Ishikawa (cell line): ENCODE results near the gene ADAMTS13.

Experiments used
- CEBPB ChIP-seq: IDR thresholded peaks from 2 replicates; pipeline ENCODE4 v1.6.1; 2012
- CREB1 ChIP-seq: IDR thresholded peaks from 2 replicates; pipeline ENCODE4 v1.6.1; 2012; ENCODE audit warnings: low read depth
- EGR1 ChIP-seq: IDR thresholded peaks from 2 replicates; pipeline ENCODE4 v1.6.1; 2012
- EP300 ChIP-seq: IDR thresholded peaks from 2 replicates; pipeline ENCODE4 v1.6.1; 2012; ENCODE audit warnings: borderline replicate concordance
- FOXM1 ChIP-seq: IDR thresholded peaks from 2 replicates; pipeline ENCODE4 v1.6.1; 2012; ENCODE audit warnings: low read depth, borderline replicate concordance
- MAX ChIP-seq: IDR thresholded peaks from 2 replicates; pipeline ENCODE4 v1.6.1; 2012
- NFIC ChIP-seq: IDR thresholded peaks from 2 replicates; pipeline ENCODE4 v1.6.1; 2012
- RAD21 ChIP-seq: IDR thresholded peaks from 2 replicates; pipeline ENCODE4 v1.6.1; 2012; ENCODE audit warnings: low read depth
- REST ChIP-seq: IDR thresholded peaks from 2 replicates; pipeline ENCODE4 v1.6.1; 2012; ENCODE audit warnings: low read depth, mild to moderate bottlenecking
- TAF1 ChIP-seq: IDR thresholded peaks from 2 replicates; pipeline ENCODE4 v1.6.1; 2012; ENCODE audit warnings: low read depth, mild to moderate bottlenecking
- TCF12 ChIP-seq: IDR thresholded peaks from 2 replicates; pipeline ENCODE4 v1.6.1; 2012; ENCODE audit warnings: low read depth
- TEAD4 ChIP-seq: IDR thresholded peaks from 2 replicates; pipeline ENCODE4 v1.6.1; 2012
- USF1 ChIP-seq: IDR thresholded peaks from 2 replicates; pipeline ENCODE4 v1.6.1; 2012
- YY1 ChIP-seq: IDR thresholded peaks from 2 replicates; pipeline ENCODE4 v1.6.1; 2012; ENCODE audit warnings: low read depth
- ZBTB7A ChIP-seq: IDR thresholded peaks from 2 replicates; pipeline ENCODE4 v1.6.1; 2012; ENCODE audit warnings: low read depth

The ADAMTS13 gene

GRCh38 chr9:133457233-133457632, 35.1 kb downstream of the ADAMTS13 start:
- TF ChIP-seq MAX (no peak), TAF1 (no peak), NFIC (no peak), CREB1 (no peak), TEAD4 (no peak), YY1 (no peak)

GRCh38 chr9:133457748-133458147, 35.6 kb downstream of the ADAMTS13 start:
- TF ChIP-seq TAF1: no peak

GRCh38 chr9:133458643-133459312, 36.6 kb downstream of the ADAMTS13 start:
- TF ChIP-seq TCF12 (no peak), TAF1 (no peak)

- TF ChIP-seq REST: no peak
- 0 out of 2 replicates have a peak, but pooled peaks have one; percentile 15 for TF ChIP-seq EP300
- no peak for TF ChIP-seq EGR1
- TF ChIP-seq MAX: peak; percentile 24
- TF ChIP-seq USF1: 0 out of 2 replicates have a peak, but pooled peaks have one; percentile 8
- peak; percentile 95 for TF ChIP-seq ZBTB7A
- no peak; the same call in 1 of the 2 replicates for TF ChIP-seq TAF1
Observed at GRCh38 chr9:133459476-133460404, 37.6 kb downstream of the ADAMTS13 start, which contains the start of gene CACFD1. CACFD1 (plus strand) TSS chr9:133459978; CDS start chr9:133460067, 89 bp downstream.

GRCh38 chr9:133460405-133461175, 38.4 kb downstream of the ADAMTS13 start:
- TF ChIP-seq TEAD4: no peak; the same call in 1 of the 2 replicates
- no peak for TF ChIP-seq CREB1
- TF ChIP-seq ZBTB7A: no peak; the same call in 1 of the 2 replicates
- TF ChIP-seq REST: no peak
- peak; percentile 71 for TF ChIP-seq MAX
- no peak for TF ChIP-seq FOXM1
- TF ChIP-seq NFIC: peak; percentile 76
- peak; percentile 85 for TF ChIP-seq USF1
- no peak for TF ChIP-seq EP300
- TF ChIP-seq EGR1: peak; percentile 31

- TF ChIP-seq REST: no peak
- no peak for TF ChIP-seq CEBPB
- no peak for TF ChIP-seq TAF1
- no peak for TF ChIP-seq ZBTB7A
- TF ChIP-seq MAX: no peak
- TF ChIP-seq TCF12: no peak
- no peak for TF ChIP-seq NFIC
- TF ChIP-seq EP300: no peak
- no peak for TF ChIP-seq USF1
- TF ChIP-seq YY1: no peak
- no peak for TF ChIP-seq CREB1
- TF ChIP-seq EGR1: no peak
- TF ChIP-seq TEAD4: no peak
- no peak for TF ChIP-seq FOXM1
- no peak for TF ChIP-seq RAD21
Observed at GRCh38 chr9:133461975-133462374, 39.8 kb downstream of the ADAMTS13 start.
